Measurements from ENCODE around the gene GPRC5B.

Gene GPRC5B

DNA sequence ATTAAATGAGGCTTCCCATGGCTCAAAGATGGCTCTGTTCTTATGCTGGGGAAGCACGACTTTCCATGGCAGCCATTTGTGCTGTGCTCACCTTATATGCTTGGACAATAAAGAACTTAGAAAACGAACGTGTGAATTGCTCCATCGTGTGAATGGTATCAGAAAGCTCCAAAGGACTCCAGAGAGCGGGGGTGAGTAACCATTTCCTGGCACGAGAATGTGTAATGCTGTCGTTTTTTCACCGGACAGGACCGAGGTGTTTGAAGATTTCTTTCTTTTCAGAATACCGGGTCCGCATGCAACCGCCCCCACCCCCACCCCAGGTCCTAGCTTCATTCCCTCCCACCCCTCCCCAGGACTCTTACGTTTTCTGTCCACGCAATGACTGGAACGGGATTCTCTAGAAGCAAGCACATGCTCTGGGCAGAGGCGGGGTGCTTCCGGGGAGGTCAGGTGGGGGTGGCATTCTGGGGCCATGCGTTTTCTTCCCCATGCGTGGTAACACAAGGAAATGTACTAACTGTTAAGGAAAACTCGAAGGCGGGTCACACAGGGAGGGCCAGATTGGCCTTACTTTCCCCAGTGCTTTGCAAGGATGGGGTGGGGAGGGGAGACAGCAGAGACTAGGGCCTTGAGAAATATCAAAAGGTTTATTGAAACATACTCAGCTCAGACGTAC lies 26.2 kb downstream of the GPRC5B start:
- TF ChIP-seq, protein P1, sequence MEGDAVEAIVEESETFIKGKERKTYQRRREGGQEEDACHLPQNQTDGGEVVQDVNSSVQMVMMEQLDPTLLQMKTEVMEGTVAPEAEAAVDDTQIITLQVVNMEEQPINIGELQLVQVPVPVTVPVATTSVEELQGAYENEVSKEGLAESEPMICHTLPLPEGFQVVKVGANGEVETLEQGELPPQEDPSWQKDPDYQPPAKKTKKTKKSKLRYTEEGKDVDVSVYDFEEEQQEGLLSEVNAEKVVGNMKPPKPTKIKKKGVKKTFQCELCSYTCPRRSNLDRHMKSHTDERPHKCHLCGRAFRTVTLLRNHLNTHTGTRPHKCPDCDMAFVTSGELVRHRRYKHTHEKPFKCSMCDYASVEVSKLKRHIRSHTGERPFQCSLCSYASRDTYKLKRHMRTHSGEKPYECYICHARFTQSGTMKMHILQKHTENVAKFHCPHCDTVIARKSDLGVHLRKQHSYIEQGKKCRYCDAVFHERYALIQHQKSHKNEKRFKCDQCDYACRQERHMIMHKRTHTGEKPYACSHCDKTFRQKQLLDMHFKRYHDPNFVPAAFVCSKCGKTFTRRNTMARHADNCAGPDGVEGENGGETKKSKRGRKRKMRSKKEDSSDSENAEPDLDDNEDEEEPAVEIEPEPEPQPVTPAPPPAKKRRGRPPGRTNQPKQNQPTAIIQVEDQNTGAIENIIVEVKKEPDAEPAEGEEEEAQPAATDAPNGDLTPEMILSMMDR (IDR thresholded peaks at IDR 0.05; ENCODE audit: insufficient read depth, low read length, poor library complexity, severe bottlenecking), result no peak
- no peak for DNase-seq (ENCODE audit: extremely low read depth, insufficient read length)

DNA sequence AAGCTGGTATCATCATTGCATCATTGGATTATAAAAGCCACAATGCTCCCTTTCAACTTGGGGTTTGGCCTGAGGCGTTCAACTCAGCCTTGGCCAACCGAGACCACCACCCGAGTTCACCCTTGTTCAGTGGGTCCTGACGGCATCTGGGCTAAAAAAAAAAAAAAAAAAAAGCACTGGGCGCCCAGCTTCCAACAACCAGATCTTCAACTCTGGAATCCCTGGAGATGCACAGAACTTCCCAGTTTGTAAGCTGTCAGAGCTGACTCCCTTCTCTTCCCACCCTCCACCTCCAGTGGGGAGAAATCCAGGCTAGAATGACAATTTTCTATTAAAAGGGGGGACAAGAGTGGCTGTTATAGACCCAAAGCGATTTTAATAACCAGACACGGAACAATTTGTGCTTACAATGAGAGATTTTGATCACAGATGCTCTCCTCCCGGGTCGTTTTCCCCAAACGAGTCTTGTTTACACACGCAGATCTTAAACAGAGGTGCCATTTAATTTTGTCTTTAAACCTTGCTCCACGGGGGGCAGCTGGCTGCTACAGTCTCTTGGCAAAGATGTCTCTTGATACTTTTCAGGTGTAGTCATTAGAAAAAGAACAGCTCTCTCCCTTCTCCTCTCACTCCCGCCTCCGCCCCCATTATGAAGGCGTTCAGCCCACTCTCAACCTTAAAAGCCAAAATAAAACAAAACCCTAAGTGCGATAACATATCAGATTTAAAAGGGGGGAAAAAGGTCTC lies 26.9 kb downstream of the GPRC5B start:
- H3K4me3 ChIP-seq (replicated peaks; ENCODE audit: low read depth, low read length), result no peak overlapping the region
- TF ChIP-seq, protein P1 (IDR thresholded peaks at IDR 0.05; ENCODE audit: insufficient read depth, low read length, poor library complexity, severe bottlenecking), result no peak
- H3K36me3 ChIP-seq (ENCODE audit: control insufficient read depth, insufficient read depth, low read length), result no peaks in the 10 kb centered on the region
- H3K27me3 ChIP-seq (replicated peaks; ENCODE audit: control insufficient read depth, insufficient read depth, low read length), result no peaks in the 10 kb centered on the region; the same call in 1 of the 2 replicates
- no peak for DNase-seq (ENCODE audit: extremely low read depth, insufficient read length)

More for the DNA sequence above, 26.2 kb downstream of the GPRC5B start:
- no peak overlapping the region for H3K4me3 ChIP-seq (replicated peaks; ENCODE audit: low read depth, low read length)
- no peaks in the 10 kb centered on the region for H3K36me3 ChIP-seq (ENCODE audit: control insufficient read depth, insufficient read depth, low read length)
- no peaks in the 10 kb centered on the region; the same call in 1 of the 2 replicates for H3K27me3 ChIP-seq (replicated peaks; ENCODE audit: control insufficient read depth, insufficient read depth, low read length)

DNA sequence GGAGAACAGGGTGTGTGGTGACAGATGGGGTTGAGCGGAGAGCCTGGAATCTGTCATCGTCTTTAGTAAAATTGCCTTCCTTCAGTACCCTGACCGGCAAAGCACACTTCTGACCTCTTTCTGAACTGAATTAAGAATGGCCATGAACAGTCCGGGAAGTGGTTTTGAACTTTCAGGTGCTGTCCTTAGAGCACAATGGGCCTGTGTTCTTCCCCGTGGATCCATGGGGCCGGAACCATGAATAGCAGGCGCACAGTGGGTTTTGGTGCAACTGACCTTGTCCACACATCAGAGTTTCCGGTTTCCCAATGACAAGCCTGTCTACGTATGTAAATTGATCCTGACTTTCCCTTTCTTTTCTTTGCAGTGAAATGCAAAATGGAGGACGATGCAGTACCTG lies 28.5 kb downstream of the GPRC5B start:
- DNase-seq (ENCODE audit: extremely low read depth, insufficient read length), result no peak
- TF ChIP-seq, protein P1 (IDR thresholded peaks at IDR 0.05; ENCODE audit: insufficient read depth, low read length, poor library complexity, severe bottlenecking), result no peak
- no peaks in the 10 kb centered on the region for H3K36me3 ChIP-seq (ENCODE audit: control insufficient read depth, insufficient read depth, low read length)
- no peak overlapping the region for H3K4me3 ChIP-seq (replicated peaks; ENCODE audit: low read depth, low read length)
- H3K27me3 ChIP-seq (replicated peaks; ENCODE audit: control insufficient read depth, insufficient read depth, low read length), result no peaks in the 10 kb centered on the region; the same call in 1 of the 2 replicates

DNA sequence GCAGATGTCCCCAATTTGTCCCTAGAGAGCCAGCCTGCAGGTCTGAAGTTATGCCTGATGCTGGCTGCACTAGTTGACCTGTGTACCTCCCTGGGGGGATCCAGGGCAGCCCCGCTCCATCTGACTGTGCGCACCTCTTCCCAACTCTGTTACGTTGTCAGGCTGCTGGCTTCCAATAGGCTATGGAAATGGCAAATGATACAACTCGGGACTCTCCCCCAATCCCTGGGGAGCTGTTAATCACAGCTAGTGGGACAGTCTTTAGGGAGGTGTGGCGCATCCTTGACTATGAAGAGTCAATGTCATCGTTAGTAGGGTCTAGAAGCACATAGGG lies 30.1 kb downstream of the GPRC5B start:
- no peak for DNase-seq (ENCODE audit: extremely low read depth, insufficient read length)
- Histone ChIP-seq H3K36me3 (ENCODE audit: control insufficient read depth, insufficient read depth, low read length) (no peaks in the 10 kb centered on the region), H3K27me3 (replicated peaks; ENCODE audit: control insufficient read depth, insufficient read depth, low read length) (no peaks in the 10 kb centered on the region; the same call in 1 of the 2 replicates), H3K4me3 (replicated peaks; ENCODE audit: low read depth, low read length) (no peak overlapping the region)
- TF ChIP-seq, protein P1 (IDR thresholded peaks at IDR 0.05; ENCODE audit: insufficient read depth, low read length, poor library complexity, severe bottlenecking), result no peak

DNA sequence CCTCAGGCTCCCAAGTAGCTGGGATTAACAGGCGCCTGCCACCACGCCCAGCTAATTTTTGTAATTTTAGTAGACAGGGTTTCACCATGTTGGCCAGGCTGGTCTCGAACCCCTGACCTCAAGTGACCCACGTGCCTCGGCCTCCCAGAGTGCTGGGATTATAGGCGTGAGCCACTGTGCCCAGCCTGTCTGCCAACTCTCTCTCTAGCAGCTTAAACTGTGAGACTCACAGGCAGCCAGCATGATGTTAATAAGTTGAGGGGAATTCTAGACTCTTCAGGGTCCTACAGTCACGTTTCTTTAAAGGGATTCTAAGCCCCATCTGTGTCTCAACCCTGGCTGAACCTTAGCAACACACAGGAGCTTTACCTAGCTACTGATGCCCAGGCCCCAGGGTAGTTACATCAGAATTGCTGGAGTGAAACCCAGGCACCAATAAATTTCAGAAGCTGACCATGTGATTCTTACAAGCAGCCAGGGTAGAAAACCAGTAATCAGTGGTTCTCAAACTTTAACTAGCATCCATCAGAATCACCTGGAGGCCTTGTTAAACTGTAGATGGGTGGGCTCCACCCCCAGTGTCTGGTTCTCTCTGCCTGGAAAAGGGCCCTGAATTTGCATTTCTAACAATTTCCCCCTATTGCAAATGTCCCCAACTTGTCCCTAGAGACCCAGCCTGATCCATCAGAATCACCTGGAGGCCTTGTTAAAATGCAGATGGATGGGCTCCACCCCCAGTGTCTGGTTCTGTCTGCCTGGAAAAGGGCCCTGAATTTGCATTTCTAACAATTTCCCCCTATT lies 30.7 kb downstream of the GPRC5B start:
- no peak for DNase-seq (ENCODE audit: extremely low read depth, insufficient read length)
- no peak overlapping the region for H3K4me3 ChIP-seq (replicated peaks; ENCODE audit: low read depth, low read length)
- H3K36me3 ChIP-seq (ENCODE audit: control insufficient read depth, insufficient read depth, low read length), result no peaks in the 10 kb centered on the region
- no peaks in the 10 kb centered on the region; the same call in 1 of the 2 replicates for H3K27me3 ChIP-seq (replicated peaks; ENCODE audit: control insufficient read depth, insufficient read depth, low read length)
- TF ChIP-seq, protein P1 (IDR thresholded peaks at IDR 0.05; ENCODE audit: insufficient read depth, low read length, poor library complexity, severe bottlenecking), result no peak

Data from GM06990 (cell line).